Activated T-helper 17 cell treated with anti-CD3 and anti-CD28 coated beads, Interleukin-2, amount 50 U/mL, for 72 hours (primary cell): ENCODE results near the gene HEATR9. TPM values are rescaled to one million over a fixed set of nuclear protein-coding genes. Genes with fewer than 3 reads are reported as not detected.

Source experiments
- ATAC-seq: fragments of 150-1000 bp; cut with Tn5 transposase; replicated peaks from 2 replicates; pipeline ENCODE4 v1.10.0; 2021; ENCODE audit warnings: mild to moderate bottlenecking, moderate library complexity
- H3K27ac Mint-ChIP-seq: one replicate; pipeline ENCODE4 v1.8.0; 2022; ENCODE audit warnings: mixed read lengths
- H3K27me3 Mint-ChIP-seq: one replicate; pipeline ENCODE4 v1.8.0; 2022; ENCODE audit warnings: mixed read lengths
- H3K36me3 Mint-ChIP-seq: one replicate; pipeline ENCODE4 v1.8.0; 2022; ENCODE audit warnings: low read depth, mild to moderate bottlenecking, mixed read lengths
- H3K4me1 Mint-ChIP-seq: one replicate; pipeline ENCODE4 v1.8.0; 2022; ENCODE audit warnings: mixed read lengths
- H3K4me3 Mint-ChIP-seq: one replicate; pipeline ENCODE4 v1.8.0; 2022; ENCODE audit warnings: mild to moderate bottlenecking, mixed read lengths
- H3K9me3 Mint-ChIP-seq: one replicate; pipeline ENCODE4 v1.8.0; 2022; ENCODE audit warnings: mixed read lengths
- total RNA-seq, 2 donors: library from RNA; stranded (reverse); gene quantifications; one replicate each; pipeline ENCODE4 v1.2.3, GENCODE V29; 2022

The HEATR9 gene
- total RNA-seq, 2 donors from 2014 or later, result 0.24 TPM; not detected in 1

DNA sequence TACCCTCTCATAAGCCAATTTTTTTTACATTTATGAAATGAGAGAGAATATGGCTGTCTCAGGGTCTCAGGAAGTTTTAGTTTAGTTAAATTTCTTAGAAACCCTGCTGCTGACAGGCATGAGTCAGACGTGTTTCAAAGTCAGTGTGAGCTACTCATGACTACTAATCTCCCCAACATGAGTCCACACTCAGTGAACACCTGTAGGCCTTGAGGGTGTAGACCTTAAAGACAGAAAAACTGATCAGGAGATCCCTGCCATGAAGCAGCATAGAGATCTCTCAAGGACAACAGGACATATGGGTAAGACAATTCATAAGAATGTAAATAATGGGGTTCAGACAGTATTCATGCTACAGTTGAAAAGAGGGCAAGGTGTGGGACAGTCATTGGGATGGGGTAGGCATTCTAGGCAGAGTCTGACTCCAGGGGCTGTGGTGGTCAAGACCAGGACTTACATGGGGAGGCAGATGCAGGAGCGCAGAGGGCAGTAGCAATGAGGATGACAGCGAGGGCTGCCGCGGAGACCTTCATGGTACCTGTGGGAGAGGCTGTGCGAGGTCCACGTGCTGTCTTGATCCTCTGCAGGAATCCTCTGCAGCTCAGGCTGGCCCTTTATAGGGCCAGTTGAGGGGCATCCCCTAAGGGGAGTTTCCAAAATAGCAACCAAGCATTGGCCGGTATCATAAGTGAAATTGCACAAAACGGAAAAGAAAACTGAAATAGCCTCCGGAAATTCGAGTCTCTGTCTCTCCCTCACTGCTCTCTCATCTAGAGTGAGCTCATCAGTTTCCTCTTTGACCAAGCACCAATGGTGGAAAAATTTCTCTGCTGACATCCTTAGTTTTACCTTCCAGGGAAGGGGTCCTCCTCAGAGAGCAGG lies 11.3 kb upstream of the HEATR9 start, which contains the start of gene CCL5:
Gene CCL5 (minus strand): TSS at position 588 of the 882 bp plus-strand sequence.
- no peaks in the 10 kb centered on the region for H3K9me3 Mint-ChIP-seq
- peak within 1 kb of the TSS; percentile 69 for H3K4me3 Mint-ChIP-seq
- H3K4me1 Mint-ChIP-seq, result peaks cover 18% of the 10 kb centered on the region
- peaks cover 5% of the 10 kb centered on the region for H3K27me3 Mint-ChIP-seq
- peak; percentile 91 for ATAC-seq
- H3K36me3 Mint-ChIP-seq, result no peaks in the 10 kb centered on the region
- peak within 1 kb of the TSS; percentile 92 for H3K27ac Mint-ChIP-seq

GRCh38 chr17:35878361-35878760 lies 9.7 kb upstream of the HEATR9 start:
- H3K27me3 Mint-ChIP-seq, result peaks cover 5% of the 10 kb centered on the region
- H3K4me1 Mint-ChIP-seq, result peaks cover 18% of the 10 kb centered on the region
- no peaks in the 10 kb centered on the region for H3K9me3 Mint-ChIP-seq
- H3K27ac Mint-ChIP-seq, result peak overlapping the region; percentile 92
- H3K36me3 Mint-ChIP-seq, result no peaks in the 10 kb centered on the region
- peak overlapping the region; percentile 69 for H3K4me3 Mint-ChIP-seq
- ATAC-seq, result no peak

GRCh38 chr17:35877345-35878029 lies 8.8 kb upstream of the HEATR9 start:
- ATAC-seq, result no peak
- peaks cover 18% of the 10 kb centered on the region for H3K4me1 Mint-ChIP-seq
- H3K36me3 Mint-ChIP-seq, result no peaks in the 10 kb centered on the region
- H3K27me3 Mint-ChIP-seq, result peaks cover 5% of the 10 kb centered on the region
- no peaks in the 10 kb centered on the region for H3K9me3 Mint-ChIP-seq
- H3K27ac Mint-ChIP-seq, result peak overlapping the region; percentile 92
- no peak overlapping the region for H3K4me3 Mint-ChIP-seq

- peaks cover 18% of the 10 kb centered on the region for H3K4me1 Mint-ChIP-seq
- no peak overlapping the region for H3K27ac Mint-ChIP-seq
- H3K4me3 Mint-ChIP-seq, result no peak overlapping the region
- no peaks in the 10 kb centered on the region for H3K36me3 Mint-ChIP-seq
- ATAC-seq, result no peak
- H3K9me3 Mint-ChIP-seq, result no peaks in the 10 kb centered on the region
- peaks cover 5% of the 10 kb centered on the region for H3K27me3 Mint-ChIP-seq
These were observed 7.8 kb upstream of the HEATR9 start for GRCh38 chr17:35876534-35876933.

- H3K36me3 Mint-ChIP-seq, result no peaks in the 10 kb centered on the region
- peaks cover 5% of the 10 kb centered on the region for H3K27me3 Mint-ChIP-seq
- peak overlapping the region; percentile 23 for H3K4me3 Mint-ChIP-seq
- no peak for ATAC-seq
- no peaks in the 10 kb centered on the region for H3K9me3 Mint-ChIP-seq
- H3K4me1 Mint-ChIP-seq, result peaks cover 14% of the 10 kb centered on the region
- peak overlapping the region; percentile 6 for H3K27ac Mint-ChIP-seq
These were observed 7.1 kb upstream of the HEATR9 start for GRCh38 chr17:35875800-35876139.

DNA sequence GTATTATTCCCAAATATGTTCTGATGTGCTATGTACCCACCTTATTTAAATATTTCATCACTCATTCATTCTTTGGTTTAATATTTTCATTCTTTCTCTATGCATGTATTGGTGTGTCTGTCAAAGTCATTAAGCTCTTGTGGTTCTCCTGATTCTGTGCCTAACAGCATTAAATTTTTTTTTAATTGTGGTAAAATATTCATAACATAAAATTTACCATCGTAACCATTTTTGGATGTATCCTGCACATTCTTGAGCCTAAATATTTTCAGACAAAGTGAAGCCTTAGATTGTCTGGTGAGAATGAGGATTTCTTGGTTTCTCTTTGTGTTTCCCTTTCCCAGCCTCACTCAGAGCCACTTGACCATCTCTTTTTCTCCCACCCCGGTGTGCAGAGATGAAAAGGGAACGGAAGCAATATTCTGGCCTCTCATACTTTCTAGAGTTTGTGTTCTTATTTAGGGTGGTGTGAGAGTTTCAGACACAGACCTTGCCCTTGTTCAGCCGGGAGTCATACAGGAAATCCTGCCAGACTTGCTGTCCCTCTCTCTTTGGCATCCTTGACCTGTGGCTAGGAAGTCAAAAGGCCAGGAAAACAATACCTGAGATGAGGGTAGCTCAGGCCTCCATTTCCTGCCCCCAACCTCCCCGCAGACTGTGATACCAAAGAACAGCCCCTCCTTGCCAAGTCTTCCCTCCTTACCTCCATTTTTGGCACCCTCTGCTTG lies 6.5 kb upstream of the HEATR9 start:
- H3K4me3 Mint-ChIP-seq, result peak overlapping the region; percentile 23
- H3K27ac Mint-ChIP-seq, result peak overlapping the region; percentile 6
- H3K4me1 Mint-ChIP-seq, result peaks cover 9% of the 10 kb centered on the region
- H3K27me3 Mint-ChIP-seq, result peaks cover 5% of the 10 kb centered on the region
- no peaks in the 10 kb centered on the region for H3K9me3 Mint-ChIP-seq
- no peak for ATAC-seq
- H3K36me3 Mint-ChIP-seq, result no peaks in the 10 kb centered on the region

GRCh38 chr17:35872196-35872980 lies 3.7 kb upstream of the HEATR9 start:
- no peak overlapping the region for H3K27ac Mint-ChIP-seq
- H3K4me1 Mint-ChIP-seq, result peaks cover 5% of the 10 kb centered on the region
- no peaks in the 10 kb centered on the region for H3K9me3 Mint-ChIP-seq
- no peak overlapping the region for H3K4me3 Mint-ChIP-seq
- H3K27me3 Mint-ChIP-seq, result peaks cover 5% of the 10 kb centered on the region
- H3K36me3 Mint-ChIP-seq, result no peaks in the 10 kb centered on the region
- ATAC-seq, result no peak

DNA sequence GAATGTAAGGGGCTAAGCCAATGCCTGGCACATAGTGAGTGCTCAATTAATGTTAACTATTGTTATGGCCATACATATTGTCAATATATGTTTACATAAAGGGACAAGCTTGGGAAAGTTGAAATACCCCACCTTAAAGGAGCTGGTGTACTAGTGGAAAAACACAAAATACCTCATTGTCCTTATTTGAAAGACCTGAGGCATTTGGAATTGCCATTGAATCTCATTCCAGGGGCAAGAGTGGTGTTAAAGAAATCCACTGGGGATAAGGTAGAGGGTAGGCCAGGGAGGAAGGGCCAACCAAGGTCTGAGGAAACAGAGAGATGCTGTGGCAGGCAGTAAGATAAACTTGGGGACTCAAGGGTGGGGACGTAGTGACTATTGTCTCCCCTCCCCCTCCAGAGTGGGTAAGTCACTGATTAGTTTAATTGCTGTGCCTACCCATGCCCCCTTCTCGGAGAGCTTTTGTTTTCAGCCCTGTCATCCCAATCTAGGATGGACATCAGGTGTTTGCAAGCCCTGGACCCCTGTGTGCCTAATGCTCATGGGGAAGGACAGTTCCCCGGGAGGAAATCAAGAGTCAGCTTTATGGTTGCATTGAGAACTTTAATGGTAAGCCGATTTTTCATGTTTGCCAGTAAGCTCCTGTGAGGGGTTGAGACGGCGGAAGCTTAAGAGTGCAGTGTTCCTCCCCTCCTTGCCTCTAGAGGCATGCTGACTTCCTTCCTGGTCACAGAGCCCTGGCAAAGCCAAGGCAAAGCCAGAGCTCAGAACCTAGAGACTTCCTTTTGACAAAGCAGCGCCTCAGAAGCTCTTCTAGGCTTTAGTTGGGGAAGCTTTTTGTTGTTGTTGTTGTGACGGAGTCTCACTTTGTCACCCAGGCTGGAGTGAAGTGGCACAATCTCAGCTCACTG lies 2.5 kb upstream of the HEATR9 start:
- ATAC-seq, result no peak
- Mint-ChIP-seq H3K9me3 (no peaks in the 10 kb centered on the region), H3K27me3 (no peaks in the 10 kb centered on the region), H3K27ac (no peak overlapping the region), H3K36me3 (no peaks in the 10 kb centered on the region), H3K4me3 (no peak overlapping the region), H3K4me1 (peaks cover 5% of the 10 kb centered on the region)

- Mint-ChIP-seq H3K27me3 (no peaks in the 10 kb centered on the region), H3K27ac (no peak overlapping the region), H3K9me3 (no peaks in the 10 kb centered on the region), H3K4me3 (no peak overlapping the region), H3K4me1 (peaks cover 14% of the 10 kb centered on the region), H3K36me3 (no peaks in the 10 kb centered on the region)
- ATAC-seq, result no peak
These were observed 1.1 kb downstream of the HEATR9 start for GRCh38 chr17:35867574-35867973.

GRCh38 chr17:35866341-35866950 lies 2.2 kb downstream of the HEATR9 start:
- Mint-ChIP-seq H3K27me3 (no peaks in the 10 kb centered on the region), H3K4me3 (no peak overlapping the region), H3K9me3 (no peaks in the 10 kb centered on the region), H3K4me1 (peaks cover 14% of the 10 kb centered on the region), H3K36me3 (no peaks in the 10 kb centered on the region), H3K27ac (no peak overlapping the region)
- ATAC-seq, result no peak

GRCh38 chr17:35865412-35866340 lies 3.0 kb downstream of the HEATR9 start:
- Mint-ChIP-seq H3K27me3 (no peaks in the 10 kb centered on the region), H3K9me3 (no peaks in the 10 kb centered on the region), H3K27ac (peak overlapping the region; percentile 63), H3K4me1 (peaks cover 14% of the 10 kb centered on the region), H3K4me3 (no peak overlapping the region), H3K36me3 (no peaks in the 10 kb centered on the region)
- peak; percentile 67 for ATAC-seq

GRCh38 chr17:35864853-35865252 lies 3.8 kb downstream of the HEATR9 start:
- no peaks in the 10 kb centered on the region for H3K27me3 Mint-ChIP-seq
- ATAC-seq, result no peak
- peak overlapping the region; percentile 63 for H3K27ac Mint-ChIP-seq
- H3K4me1 Mint-ChIP-seq, result peaks cover 13% of the 10 kb centered on the region
- H3K9me3 Mint-ChIP-seq, result no peaks in the 10 kb centered on the region
- H3K4me3 Mint-ChIP-seq, result no peak overlapping the region
- no peaks in the 10 kb centered on the region for H3K36me3 Mint-ChIP-seq
